NOMO-1 treated with DMSO at 0.1 percent for 48 hours (cell line): ENCODE data around the gene TBC1D22A.
"Not testable (repeated sequence)": the region's sequence is repeated elsewhere in the genome, so short reads cannot be mapped to it uniquely, and the experiment has no call there.

Experiments
- DNase-seq: peaks from one replicate; lab custom pipeline; 2025; ENCODE audit not compliant: unreplicated experiment; lab: John Stamatoyannopoulos, UW

The TBC1D22A gene, protein sequence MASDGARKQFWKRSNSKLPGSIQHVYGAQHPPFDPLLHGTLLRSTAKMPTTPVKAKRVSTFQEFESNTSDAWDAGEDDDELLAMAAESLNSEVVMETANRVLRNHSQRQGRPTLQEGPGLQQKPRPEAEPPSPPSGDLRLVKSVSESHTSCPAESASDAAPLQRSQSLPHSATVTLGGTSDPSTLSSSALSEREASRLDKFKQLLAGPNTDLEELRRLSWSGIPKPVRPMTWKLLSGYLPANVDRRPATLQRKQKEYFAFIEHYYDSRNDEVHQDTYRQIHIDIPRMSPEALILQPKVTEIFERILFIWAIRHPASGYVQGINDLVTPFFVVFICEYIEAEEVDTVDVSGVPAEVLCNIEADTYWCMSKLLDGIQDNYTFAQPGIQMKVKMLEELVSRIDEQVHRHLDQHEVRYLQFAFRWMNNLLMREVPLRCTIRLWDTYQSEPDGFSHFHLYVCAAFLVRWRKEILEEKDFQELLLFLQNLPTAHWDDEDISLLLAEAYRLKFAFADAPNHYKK

DNA sequence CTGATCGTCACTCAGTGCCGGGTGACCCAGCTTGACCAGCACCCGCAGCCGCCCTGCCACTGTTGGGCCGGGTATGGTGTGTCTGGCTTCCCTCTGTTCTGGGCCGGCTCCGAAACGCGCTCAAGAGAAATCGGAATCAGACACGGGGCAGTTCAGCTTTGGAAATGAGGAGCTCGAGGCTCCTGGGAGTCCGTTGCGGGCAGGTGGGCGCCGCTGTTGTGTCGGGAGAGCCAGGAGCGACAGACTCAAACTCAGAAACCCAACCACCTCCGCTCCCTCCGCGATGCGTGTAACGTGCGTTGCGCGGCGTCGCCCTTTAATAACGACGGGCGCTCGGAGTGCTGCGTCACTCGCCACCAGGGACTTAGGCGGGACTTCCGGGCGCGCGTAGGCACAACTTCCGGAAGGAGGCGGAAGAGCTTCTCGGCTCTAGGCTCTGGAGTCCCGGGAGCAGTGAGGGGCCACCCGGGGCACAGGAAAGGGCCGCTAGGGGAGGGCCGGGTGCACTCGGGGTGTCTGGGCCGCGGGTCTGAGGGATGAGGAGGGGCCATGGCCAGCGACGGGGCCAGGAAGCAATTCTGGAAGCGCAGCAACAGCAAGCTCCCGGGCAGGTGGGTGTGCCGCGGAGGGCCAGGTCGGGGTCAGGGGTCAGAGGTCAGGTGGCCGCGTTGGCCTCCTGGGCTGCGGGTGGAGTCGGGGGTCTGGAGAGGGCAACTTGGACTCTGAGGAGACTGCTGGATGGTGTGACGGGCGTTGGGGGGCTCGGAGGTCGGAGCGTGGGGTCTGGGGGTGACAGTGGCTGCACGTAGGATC is at the start of gene TBC1D22A:
Gene TBC1D22A (plus strand): TSS at position 413 of the 813 bp plus-strand sequence. CDS start 137 bp downstream, at position 550.
- DNase-seq = peak; percentile 91

DNA sequence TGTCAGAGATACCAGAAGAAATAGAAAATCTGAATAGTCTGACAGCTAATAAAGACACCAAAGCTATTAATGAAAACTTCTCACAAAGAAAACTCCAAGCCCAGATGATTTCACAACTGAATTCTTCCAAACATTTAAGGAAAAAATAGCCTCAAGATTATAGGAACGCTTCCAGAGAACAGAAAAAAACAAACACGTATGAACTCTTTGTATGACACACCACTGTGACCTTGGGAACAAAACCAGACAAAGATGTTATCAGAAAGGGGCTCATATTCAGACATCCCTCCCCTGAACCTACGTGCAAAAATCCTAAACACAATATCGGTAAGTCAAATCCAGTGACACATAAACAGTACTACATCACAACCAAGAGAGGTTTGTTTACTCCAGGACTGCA is 47.9 kb upstream of the TBC1D22A start:
- DNase-seq = no peak

DNA sequence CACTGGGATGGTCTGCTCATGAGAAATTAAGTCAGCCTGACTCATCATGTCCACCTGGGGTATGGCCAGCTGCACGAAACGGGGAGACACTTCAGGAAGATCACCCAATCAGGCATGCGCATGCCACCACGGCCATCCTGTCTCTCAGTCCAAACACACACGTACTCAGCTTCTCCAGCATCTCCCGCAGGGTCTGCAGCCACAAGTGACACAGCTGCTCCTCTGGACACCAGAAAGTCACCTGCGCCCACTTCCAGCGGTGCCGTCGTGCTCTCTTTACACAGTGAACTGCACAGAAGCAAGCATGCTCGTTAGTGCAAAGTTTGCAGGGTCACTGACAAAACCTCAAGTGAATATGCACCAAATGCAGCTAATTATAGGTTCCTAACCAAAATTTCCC is 42.5 kb upstream of the TBC1D22A start:
- DNase-seq = no peak

DNA sequence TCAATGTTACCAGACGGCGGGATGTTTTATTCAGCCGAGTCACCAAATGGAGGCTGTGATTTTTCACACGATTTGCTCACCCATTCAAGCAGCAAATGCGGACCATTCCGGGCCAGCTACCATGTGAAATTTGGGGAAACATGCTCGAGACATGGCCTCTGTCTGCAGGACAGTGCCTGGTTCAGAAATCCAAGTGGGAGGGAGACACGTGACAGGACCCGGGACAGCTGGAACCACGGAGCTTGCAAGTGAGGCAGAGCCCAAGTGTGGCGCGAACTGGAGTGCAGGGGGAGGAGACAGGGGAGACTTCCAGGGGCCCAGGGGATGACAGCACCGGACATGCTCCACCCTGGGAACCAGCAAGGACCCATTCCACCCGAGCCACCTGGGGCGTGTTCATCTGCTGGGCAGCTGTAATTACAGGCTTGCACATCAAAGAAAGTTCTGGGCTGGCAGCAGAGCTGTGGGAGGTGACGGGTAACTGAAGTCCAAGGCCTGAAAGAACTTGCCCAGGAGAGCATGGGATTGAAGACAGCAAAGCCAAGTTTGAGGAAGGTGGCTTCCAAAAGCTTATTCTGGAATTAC is 40.9 kb upstream of the TBC1D22A start:
- no peak for DNase-seq

DNA sequence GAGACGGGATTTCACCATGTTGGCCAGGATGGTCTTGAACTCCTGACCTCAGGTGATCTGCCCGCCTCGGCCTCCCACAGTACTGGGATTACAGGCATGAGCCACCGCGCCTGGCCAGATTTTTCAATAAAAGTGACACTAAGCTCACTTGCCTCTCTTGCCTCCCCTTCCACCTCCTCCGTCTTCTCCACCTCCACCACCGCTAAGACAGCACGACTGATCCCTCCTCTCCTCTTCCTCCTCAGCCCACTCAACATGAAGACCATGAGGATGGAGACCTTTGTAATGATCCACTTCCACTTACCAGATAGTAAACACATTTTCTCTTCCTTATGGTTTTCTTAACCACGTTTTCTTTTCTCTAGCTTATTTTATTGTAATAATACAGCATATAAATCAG is 38.6 kb upstream of the TBC1D22A start:
- DNase-seq = no peak

DNA sequence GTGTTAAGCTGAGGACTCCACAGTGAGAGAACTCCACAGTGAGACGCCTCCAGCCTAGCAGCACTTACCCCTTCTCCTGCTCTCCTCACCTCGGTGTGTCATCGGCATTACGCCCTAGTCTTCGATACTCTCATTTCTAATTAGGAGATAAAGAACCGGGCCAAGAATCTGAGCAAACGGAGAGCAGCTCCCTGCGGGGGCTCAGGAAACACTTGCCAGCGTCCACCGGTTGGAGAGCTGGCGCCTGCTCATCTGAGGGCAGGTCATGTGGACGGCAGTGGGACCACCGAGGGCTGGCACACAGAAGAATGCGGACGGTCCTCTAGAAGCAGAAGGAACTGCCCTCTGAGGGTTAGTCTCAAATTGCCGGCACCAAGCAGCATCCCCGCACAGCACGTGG is 37.4 kb upstream of the TBC1D22A start:
- no peak for DNase-seq

DNA sequence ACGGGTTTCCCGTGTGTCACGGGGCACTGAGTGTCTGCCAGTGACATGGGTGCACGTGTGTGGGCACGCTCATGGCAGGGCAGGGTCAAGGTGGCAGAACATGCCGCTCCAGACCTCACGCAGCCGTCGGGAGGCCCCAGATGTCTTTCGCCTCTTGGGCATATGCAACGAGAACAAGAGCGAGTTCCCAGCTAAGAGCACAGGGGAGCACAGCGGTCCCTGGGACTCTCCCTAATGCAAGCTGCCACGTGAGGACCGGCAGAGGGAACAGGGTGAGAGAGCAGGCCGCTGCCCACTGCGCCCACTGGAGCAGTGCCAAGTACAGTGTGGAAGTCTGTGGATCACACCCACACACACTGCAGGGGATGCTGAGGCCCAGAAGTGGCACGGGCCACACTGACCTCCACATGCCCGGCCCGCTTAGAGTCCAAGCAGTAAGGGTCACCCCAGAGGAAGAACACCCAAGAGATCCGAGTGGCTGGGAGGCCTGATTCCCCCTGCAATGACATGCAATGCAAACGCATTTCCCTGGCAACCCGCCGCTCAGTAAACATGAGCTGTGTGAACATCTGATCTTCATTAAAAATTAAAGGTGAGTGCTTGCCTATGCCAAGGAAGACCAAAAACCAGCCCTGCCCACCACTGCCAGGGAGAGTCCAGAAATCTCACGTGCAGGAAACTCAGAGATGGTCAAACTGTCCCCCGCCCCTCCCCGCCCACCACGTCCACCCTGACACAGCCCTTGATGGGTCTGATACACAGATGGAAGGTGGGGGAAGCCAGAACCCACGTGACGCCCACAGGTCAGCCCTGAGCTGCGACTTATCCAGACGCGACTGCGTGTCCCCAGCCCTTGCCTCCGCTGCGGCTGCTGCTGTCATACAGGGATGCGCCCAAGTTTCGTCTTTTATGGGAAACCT is 36.1 kb upstream of the TBC1D22A start:
- DNase-seq = no peak

DNA sequence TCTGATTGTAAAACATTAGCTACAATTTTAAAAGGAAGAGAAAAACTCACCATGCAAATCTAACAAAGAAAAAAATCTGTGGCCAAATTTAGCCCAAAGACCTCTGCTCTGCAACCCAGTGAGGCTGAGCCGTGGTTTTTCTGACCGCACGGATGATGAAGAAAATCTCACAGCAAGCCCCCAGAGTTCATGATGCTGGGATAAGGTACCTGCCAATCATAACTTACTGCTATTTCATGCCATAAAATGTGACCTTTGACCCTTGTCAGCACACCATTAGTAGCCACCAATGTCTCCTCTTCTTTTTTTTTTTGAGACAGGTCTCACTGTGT is 35.5 kb upstream of the TBC1D22A start:
- DNase-seq = no peak

DNA sequence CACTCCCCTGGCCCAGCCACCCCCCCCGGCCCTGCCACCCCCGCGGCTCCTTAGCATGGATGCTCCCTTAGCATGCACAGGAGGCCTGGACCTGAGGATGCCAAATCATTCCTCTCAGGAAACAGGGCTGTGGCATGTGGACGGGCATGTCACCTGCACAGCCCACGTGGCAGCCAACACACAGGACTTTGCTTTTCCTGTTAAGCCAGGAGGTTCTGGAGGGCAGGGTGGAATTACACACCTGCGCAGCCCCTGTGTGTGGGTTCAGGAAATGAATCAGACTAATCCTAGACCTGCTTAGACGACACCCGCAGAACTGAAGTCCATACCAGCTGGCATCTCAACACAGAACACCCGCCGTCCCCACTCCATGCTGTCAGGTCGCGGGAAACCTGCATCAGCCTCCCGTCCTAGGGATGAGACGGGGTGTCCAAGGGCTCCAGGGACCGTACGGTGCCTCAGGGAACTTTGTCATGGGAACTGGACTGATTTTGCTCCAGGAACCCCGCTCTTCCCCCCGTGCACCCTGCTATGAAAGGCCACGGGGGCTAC is 34.6 kb upstream of the TBC1D22A start:
- no peak for DNase-seq

DNA sequence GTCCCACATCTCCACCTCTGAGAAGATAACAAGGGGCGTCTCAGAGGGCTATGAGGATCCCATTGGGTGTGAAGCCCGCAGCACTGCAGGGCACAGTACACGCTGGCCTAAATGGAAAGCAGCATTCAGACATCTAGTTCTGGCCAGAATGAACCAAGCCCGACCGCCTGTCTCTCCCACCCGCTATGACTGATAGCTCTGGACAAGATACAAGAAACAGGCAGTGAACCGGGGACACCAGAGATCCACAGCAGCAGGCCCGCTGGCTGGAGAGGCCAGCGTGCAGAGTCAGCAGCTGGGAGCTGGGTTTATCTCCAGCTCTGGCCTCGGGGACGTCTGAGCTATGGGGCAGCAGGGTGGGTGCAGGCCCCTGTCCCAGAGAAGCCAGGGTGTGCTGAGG is 34.0 kb upstream of the TBC1D22A start:
- no peak for DNase-seq

DNA sequence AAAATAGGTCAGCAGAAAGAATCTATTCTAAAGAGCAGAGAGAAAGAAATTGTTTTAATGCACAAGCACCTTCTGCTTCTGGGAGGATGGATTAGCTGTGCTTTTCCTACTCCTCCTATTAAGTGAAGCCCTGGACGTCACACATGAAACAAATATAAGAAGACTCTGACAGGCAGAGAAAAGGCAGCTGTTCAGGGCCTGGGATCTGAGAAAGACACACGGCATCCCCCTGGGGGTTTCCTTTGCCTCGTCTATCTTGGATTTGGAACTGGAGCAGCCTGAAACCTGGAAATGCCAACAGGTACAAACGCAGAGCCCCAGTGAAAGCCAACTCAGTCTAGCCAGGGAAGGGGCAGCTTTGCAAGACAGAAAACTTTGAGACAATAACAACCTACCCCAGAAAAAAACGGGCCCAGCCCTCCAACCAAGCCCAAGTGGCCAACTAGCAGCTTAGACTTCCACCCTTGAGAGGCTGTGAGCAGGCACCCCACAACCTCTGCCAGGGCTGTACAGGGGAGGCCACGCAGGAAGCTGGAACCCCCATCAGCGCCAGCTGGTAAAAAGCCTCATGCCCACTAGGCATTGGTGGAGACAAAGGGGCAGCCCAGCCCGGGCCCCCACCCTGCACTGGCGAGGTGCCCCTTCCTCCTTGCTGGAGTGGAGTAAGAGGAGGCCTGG is 31.7 kb upstream of the TBC1D22A start:
- DNase-seq = no peak

DNA sequence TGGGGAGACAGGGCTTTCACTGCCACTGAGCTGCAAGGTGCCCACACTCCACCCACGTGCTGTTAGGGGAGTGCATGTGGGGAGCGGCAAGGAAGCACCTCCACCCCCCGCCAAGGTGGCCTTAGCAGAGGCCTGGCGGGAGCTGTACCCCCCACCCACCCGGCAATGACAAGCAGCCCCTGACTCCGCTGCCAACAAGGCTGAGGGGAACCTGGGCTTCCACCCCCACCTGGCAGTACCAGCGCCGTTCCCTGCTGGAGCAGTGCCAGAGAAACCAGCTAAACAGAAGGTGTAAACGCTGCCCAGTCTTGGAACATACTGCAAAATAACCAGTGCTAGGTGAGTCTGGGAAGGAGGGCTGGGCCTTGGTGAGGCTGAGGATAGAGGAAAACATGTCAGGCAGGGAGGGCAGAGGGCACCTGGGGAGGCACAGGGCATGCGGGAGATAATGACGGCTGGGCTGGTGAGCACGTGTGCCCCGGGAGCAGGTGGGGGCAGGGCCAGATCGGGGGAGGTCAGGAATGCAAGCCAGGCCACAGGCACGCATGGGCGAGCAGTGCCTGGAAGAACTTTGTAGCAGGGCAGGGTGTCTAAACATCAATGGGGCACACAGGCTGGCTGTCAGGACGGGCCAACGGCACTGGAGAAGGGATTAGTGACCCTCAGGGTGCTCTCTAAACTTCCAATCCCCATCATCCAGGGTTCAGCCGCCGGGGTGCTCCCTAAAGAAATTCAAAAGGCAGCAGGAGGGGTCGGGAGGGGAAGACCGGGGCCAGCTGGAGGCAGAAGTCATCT is 31.0 kb upstream of the TBC1D22A start:
- no peak for DNase-seq

DNA sequence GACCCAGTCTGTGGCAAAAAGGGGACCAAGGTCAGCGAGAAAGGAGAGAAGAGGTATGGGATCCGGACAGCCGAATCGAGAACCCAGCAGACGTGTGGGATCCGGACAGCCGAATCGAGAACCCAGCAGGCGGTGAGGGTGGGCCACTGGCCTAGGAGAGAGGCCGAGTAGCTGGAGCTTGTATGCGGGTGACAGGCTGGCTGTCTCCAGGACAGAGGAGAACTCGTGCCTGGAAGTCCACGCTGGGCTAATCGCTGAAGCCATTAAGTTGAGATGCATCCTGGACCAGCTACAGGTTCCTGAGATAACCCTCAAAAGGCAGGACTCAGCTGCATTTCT is 30.4 kb upstream of the TBC1D22A start:
- no peak for DNase-seq

DNA sequence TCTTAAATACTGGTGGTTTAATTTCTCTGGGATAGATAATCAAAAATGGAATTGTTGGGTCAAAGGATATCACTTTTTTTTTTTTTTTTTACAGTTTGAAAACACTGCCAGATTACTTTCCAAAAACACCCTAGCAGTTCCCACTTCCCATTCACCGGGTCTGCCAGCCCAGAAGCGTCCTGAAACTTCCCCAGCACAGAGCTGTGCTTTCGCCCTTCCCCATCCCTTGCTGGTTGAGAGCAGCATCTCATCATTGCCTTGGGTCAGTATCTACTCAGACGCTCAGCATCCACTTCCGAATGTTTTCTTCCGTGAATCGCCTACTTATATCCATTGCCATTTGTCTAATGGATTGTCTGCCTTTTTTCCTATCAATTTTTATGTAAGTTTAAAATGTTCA is 29.9 kb upstream of the TBC1D22A start:
- DNase-seq = no peak

DNA sequence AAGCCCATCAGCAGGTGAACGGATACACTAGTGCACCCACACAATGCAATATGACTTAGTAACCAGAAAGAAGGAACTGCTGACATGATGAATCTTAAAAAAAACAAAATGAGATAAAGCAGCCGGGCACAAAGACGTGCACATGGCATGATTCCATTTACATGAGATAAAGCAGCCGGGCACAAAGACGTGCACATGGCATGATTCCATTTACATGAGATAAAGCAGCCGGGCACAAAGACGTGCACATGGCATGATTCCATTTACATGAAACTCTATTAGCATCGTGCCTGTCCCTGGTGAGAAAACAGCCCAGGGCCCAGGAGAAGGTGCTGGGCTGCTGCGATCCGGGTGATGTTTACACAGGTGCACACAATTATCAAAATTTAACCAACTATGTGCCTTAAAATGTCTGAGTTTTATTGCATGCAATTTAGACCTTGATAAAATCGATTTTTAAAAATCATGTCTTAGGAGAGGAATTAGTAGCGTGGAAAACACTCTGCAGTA is 28.2 kb upstream of the TBC1D22A start:
- DNase-seq = not testable (repeated sequence)

DNA sequence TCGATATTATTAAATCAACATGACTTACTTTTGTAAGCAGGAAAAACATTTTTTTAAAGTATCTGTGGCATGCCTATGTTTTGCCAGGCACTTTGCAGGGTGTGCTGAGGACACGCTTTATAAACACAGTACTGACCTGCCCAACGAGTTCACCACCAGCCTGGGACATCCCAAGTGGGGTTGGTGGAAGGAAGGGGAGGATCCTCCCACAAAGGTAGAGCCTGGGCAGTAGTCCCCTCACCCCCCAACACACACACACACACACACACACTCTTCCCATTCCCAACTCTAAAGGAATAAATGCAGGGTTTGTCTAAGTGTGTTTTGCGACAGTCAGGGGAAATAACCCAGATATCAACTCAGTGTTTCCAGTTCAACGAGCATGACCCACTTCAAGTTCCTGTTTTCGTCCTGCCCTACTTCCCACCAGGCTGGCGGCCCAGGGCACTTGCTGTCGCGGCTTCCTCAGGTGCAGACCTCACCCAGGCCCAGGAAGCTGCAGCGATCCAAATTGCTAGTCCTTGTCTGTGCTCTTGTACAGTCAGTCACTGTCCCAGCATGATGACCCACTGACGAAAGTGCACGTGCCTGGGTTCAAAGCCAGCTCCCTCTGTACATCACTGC is 27.5 kb upstream of the TBC1D22A start:
- DNase-seq = peak; percentile 61

DNA sequence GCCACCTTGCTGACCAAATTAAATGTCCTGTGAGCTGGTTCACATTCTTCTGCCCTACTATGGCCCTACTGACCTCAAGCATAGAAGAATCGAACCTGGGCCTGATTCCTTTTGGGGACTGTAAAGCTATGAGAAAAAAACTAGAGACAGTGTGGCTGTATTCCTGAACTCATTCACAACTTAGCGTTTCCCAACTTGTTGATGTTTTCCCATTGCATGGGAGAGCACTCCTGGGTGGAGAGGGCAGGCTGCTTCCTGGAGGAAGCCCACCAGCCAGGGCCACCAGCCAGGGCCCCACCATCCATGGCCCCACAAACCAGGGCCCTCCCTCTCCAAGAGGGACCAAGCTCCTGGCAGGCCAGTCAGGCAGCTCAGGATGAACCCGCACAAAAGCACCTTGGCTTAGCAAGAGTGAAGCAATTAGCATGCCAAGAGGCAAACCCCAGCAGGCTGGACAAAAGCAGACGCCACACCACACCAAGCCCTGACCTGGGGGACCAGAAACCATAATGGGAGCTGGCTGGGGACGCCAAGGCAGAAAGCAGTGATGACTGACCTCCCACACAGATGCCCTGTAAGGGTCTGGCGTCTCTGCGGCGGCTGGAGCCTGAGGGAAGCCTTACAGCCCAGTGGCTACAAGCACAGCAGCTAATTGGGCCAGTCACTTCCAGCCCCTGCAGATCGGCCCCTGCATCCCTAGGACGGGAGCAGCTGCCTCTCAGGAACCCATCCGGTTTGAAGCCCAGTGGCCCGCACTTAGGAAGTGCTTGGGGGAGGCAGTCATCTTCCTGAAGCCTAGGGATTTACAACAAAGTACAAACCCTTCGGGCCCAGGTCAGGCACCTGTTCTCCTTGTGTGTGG is 26.5 kb upstream of the TBC1D22A start:
- DNase-seq = no peak

DNA sequence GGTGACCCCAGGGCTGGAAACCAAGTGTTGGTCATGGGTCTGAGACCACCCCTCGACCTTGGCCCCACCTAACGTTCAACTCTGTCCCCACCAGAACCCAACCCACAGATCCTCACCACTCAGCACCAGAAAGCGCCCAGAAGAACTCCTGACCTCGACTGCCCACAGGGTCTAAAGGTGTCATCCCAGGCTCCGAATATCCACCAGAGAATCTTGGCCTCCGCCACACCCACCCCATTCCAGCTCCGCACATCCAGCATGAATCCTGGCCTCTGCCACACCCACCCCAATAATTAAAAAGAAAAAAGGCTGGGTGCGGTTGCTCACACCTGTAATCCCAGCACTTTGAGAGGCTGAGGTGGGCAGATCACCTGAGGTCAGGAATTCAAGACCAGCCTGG is 25.7 kb upstream of the TBC1D22A start:
- DNase-seq = no peak
